Fibroblast of lung (primary cell): Measurements from ENCODE around the gene ZDHHC14.

Source experiments
- CTCF ChIP-seq, 2 donors: IDR thresholded peaks in 1 of 2; conservative IDR thresholded peaks in 1 of 2; 1 replicate in 1 of 2; 2 replicates in 1 of 2; pipeline ENCODE4 v1.5.1; 2011 to 2012; ENCODE audit warnings: low read length in 2 of 2, control low read depth in 1 of 2, inconsistent platforms in 1 of 2, low read depth in 1 of 2, mild to moderate bottlenecking in 1 of 2
- EZH2 ChIP-seq: IDR thresholded peaks from 2 replicates; pipeline ENCODE4 v1.5.1; 2012; ENCODE audit warnings: low read length, control low read depth, mild to moderate bottlenecking; ENCODE audit errors: missing control alignments

- no peak for TF ChIP-seq CTCF (conservative IDR thresholded peaks at IDR 0.05 in 1 of 2, IDR thresholded peaks at IDR 0.05 in 1 of 2; ENCODE audit: low read depth in 1 of 2, low read length in 2 of 2)
- no peak for TF ChIP-seq EZH2
Observed at GRCh38 chr6:157522472-157522871, 141.5 kb downstream of the ZDHHC14 start.
